HG02970 (cell line): ENCODE data around the gene VSIG1.

Experiments
- ATAC-seq: cut with Tn5 transposase; IDR thresholded peaks from one replicate; pipeline ENCODE4 v1.9.1; 2021; ENCODE audit warnings: mild to moderate bottlenecking, moderate library complexity, moderate number of reproducible peaks; ENCODE audit not compliant: unreplicated experiment, low FRiP score

The VSIG1 gene

DNA sequence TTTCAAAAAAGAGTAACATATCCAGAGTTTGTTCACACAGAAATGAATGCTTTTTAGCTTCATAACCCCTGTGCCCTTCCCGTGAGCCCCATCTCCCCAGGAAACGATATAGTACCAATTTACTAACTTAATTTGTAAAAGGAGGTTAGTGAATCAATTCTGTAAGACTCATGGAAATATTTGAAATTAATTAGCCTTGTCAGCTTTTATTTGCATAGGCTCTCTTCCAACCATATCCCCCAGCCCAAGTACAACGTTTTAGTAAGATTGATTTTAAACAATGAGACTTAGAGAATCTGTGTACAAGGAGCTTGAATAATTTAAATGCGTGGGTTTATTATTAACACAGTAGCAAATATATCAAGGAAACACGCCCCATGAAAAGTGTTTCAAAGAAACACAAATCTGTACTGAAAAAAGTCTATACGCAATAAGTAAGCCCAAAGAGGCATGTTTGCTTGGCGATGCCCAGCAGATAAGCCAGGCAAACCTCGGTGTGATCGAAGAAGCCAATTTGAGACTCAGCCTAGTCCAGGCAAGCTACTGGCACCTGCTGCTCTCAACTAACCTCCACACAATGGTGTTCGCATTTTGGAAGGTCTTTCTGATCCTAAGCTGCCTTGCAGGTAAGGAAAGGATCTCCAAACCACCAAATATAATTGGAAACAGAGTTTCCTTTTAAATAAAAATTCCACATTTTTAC, at the start of gene VSIG1:
Gene VSIG1 (plus strand): TSS at position 512 of the 703 bp plus-strand sequence. CDS start 66 bp downstream, at position 578.
- ATAC-seq: no peak

DNA sequence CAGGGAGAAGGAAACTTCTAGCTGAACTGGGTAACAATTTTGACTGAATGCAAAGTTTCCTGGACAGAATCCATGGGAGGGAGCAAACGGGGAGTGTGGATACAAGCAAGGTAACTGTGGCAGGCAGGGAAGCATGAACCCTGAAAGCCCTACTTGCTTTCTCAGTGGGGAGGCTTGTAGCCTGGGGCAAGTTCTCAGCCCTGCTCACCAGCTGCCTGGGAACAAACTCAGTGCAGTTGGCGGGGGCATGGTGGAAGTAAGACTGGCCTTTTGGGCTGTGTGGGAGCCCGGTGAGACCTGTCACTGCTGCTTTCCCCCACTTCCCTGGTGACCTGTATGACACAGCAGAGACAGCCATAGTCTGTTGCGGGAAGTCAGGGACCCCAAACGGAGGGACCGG, 48.7 kb upstream of the VSIG1 start:
- ATAC-seq: no peak

DNA sequence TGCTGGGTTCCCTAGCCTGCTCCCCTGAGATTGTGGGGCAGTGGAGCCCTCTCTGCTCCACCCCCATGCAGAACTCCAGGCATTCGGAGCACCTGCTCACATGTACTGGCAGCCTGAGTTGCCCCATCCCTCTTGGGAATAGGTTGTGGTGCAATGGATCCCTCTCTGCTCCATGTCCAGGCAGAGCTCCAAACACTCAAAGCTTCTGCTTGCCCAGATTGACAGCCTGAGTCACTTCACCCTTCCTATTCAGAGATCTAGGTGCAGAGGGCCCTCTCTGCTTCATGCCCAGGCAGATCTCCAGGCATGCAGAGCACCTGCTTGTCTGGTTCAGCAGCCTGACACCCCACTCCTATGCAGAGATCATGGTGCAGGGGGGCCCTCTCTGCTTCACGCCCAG, 44.1 kb upstream of the VSIG1 start:
- ATAC-seq: no peak

DNA sequence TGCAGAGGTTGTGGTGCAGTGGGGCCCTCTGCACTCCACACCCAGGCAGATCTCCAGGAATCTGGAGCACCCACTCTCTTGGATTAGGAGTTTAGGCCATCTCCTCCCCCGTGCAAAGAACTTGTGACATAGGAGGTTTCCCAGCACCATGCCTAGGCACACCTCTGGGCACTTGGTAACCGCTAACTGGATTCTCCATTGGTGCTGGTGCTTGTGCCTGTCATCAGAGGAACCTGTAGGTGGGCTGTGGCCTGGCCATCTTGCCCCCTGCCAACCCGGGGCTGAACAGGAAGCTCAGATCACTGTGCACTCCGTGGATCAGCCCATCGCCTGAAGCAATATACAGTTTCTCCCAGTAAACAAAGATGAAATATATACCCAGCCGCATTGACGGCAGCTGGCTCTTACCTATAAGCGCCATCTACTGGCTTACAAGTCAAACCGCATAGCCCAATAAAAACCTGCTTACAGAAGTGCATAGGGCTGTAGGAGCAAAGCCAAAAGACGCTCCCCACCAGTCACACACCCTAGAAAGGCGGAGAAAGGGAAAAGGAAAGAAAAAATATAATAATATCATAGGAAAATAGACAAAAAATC, 43.5 kb upstream of the VSIG1 start:
- ATAC-seq: peak; percentile 90

DNA sequence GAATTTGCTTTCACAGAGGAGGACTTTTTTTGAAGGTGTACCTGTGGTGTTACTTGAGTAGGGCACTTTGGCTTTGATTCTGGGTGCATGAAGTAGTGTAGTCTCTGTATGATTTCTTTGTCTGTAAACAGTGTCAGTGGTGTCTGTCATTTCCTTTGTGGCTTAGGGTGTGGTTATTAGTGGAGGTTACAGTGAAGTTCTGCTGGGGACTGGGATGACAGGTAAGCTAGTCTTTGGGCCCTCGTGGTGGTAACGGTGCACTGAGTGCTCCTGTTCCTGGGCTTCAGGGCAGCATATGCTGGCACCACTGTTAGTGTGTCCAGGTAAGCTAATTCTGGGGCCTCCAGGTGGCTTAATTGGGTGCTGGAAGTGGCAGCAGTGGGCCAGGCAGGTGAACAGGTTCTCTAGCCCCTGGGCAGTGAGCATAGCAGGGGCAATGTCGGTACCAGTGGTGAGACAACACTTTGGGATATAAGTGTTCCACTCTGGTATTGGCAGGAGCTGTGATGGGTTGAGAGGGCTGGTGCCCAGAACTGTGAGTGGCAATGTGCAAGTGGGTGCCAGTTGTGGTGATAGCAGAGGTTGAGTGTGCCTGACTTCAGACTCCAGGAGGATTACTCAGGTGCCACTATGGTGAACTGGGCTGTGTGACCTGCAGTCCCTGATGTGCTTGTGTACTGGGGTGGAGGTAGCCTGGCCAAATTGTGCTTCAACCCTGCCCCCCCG, 26.0 kb upstream of the VSIG1 start:
- ATAC-seq: no peak

DNA sequence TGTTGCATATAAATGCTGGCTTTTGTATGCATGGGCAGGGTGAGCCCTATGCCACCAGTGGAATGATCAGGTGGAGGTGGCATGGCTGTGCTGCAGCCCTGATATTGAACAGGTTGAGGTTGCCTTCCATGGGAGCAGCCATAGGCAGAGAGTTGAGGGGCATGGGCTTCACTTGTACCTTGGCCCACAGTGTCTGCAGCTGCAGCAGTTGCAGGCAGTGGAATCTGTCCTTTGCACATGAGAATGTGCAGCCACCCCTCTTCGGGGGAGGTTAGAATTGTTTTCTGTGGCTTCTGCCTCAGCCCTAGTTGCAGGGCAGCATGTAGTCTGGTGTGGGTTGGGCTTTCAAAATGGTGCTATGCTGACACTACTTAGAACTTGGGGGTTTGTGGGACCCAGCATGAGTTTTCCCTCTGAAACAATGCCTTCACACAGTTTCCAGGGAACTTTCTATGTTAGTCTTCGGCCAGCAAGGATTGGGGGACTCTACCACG, 25.4 kb upstream of the VSIG1 start:
- no peak for ATAC-seq

DNA sequence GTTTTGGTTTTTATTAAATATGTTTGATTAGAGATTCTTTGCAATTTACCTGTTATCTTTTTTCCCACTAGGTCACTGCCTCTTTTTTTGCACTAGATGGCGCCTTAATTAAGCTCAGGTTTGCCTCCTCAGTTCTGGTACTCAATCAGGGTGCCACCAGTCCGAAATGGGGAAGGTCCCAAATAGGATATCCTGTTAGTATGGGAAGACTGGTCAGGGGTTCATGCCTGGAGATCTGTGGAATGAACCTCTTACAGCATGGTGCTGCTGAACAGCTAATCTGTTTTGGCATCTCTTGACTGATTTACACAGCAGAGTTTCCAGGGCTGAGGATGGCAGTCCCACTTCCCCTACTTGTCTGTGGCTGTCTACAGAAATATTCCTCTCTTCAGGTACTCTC, 24.2 kb upstream of the VSIG1 start:
- no peak for ATAC-seq

DNA sequence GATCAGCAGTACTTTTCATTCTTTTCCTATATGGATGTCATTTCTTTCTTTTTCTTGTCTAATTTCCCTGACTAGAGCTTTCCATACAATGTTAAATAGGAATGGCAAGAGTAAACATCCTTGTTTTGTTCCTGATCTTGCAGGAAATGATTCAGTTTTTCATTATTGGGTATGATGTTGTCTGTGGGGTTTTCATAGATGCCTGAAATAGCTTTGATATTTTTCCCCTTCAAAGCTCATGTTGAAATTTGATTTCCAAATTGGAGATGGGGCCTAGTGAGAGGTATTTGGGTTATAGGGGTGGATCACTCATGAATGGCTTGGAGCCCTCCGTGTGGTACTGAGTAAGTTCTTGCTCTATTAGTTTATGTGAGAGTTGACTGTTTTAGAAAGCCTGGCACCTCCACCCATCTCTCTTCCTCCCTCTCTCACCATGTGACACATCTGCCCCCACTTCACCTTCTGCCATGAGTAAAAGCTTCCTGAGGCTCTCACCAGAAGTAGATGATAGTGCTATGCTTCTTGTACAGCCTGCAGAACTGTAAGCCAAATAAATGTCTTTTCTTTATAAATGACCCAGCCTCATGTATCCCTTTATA, 22.3 kb upstream of the VSIG1 start:
- ATAC-seq: no peak

DNA sequence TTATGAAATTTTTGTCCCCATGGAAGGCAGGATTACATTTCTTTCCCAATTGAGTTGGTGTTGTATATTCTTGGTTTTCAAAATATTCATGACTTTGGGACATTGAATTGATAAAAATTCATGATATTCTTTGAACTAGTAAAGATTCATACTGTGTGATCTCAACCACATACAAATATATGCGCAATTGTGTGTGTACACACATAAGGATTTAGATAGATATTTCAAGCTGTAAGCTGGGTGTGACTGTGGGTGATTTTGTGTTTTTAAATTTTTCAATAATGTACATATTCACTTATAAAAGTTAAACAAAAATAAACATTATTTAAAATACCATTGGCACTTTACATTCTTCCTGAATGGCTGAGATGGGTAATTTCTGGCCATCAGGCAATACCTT, 19.5 kb upstream of the VSIG1 start:
- ATAC-seq: no peak

DNA sequence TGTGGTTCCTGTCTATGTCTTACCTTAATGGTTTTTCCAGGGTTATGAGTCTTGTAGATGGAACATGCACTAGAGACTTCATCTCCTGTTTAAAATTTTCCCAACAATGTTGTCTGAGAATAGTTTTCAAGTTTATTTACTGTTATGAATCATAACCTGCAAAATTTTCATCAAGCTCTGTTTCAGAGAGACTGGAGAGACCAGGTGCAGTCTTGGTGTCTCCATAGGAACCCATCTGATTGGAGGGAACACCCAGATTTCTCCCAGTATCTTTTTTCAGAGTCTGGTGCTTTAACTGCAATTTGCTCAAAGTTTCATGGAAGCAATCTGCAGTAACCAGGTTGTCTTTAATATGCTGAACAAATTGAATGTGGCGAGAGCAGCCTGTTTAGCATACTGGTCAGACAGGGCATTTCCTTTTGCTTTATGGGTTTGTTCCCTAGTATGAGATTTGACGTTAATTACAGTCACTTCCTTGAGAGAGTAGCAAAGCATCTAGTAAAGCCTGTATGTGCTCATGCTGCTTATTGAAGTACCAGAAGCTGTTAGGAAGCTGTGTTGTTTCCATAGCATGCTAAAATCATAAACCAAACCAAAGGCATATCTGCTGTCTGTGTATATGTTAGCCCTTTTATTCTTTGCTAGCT, 18.8 kb upstream of the VSIG1 start:
- no peak for ATAC-seq

DNA sequence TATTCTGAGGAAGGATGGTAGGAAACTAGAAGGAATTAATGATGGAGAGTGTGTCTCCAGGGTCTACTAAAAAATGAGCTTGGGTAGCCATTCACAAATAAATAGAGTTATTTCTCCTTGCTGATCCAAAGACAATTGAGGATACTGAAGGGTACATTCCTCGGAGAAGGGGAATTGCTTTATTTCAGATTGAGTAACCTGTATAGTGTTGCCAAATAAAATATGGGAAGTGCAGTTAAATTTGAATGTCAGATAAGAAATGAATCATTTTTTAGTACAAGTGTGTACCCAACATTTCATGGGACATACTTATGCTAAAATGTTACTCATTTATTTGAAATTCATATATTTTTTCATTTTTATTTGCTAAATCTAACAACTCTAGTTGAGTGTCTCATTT, 16.0 kb upstream of the VSIG1 start:
- ATAC-seq: no peak

DNA sequence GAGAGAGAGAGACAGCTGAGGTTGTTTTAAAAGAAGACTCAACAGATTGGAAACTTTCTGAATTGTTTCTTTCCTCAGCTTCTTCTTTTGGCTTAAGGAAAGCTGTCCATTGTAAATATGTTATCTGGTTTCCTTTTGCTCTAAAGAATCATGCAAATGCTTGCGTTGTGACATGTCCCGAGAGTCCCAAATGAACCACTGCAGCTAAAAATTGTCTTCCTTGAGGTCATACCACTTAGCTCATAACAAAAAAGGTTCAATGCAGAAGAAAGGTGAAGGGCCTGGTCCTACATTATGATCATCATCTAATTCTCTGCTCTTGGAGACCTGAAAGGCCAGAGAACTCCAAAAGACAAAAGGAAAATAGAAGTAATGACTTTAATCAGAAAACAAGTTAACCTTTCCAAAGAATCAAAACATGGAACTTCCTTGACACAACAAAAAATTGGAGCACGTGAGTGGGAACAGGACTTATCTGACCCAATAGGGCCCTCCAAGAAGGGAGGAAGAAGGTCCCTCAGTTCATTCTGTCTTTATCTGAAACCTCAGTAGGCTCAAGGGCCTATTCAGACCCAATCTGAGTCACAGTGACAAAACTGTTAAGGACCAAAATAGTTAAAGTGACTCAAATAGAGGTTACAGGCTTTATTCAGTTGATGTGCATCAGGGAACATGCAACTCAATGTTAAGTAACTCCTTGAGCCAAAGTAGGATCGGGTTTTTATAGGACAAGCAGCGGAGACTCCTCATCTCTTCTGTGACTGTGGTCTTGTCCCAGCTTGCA, 14.7 kb upstream of the VSIG1 start:
- no peak for ATAC-seq

DNA sequence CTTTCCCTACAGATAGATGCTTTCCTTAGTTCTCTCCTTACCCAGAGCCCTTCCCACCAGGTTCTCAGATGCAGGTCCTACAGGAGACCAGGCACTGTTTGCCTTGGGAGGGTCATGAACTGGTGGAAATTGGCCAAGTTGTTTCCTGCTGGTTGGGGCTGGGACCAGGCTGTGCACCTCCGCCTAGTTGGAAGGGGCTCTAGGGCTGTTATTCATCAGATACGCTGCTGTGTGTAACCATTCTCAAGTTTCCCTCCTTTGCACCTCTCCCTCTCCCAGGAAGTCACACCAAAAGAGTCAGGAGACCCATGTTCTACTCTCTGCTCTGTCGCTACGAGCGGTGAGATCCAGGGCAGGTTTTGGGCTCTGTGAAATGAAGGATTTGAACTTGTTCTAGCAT, 11.9 kb upstream of the VSIG1 start:
- ATAC-seq: no peak

DNA sequence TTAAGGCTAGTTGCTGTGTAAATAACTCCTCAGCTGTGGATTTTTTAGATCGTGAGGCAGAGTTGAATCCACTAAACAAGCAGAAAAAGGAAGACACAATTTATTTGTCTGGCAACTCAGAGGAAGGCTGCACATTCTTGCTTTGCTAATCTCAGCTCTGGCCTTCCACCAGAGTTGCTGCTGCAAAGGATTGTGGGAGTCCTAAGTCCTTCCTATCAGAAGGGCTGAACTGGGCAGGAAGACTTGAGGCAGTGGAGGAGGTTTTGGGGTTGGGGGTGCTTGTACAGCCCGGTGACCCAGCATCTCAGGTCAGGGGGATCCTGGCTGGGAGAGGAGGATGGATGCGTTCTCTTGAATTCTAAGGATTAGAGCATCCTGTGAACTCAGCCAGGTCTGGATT, 11.0 kb upstream of the VSIG1 start:
- ATAC-seq: no peak

DNA sequence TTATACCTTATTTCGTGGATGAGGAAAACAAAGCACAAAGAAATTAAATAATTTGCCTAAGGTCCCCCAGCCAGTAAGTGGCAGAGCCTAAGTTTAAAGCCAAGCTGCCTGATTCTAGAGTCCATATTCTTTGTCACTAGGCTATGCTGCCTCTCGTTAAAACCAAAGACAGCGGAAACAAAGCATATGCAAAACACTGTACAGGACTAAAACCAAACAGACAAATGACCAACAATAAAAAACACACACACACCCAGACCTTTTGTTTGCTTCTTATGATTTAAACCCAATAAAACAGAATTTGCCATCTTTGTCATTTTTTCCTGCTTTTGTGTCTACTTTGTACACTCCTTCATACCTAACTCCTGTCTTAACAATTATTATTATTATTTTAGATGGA, 10.1 kb upstream of the VSIG1 start:
- ATAC-seq: no peak

DNA sequence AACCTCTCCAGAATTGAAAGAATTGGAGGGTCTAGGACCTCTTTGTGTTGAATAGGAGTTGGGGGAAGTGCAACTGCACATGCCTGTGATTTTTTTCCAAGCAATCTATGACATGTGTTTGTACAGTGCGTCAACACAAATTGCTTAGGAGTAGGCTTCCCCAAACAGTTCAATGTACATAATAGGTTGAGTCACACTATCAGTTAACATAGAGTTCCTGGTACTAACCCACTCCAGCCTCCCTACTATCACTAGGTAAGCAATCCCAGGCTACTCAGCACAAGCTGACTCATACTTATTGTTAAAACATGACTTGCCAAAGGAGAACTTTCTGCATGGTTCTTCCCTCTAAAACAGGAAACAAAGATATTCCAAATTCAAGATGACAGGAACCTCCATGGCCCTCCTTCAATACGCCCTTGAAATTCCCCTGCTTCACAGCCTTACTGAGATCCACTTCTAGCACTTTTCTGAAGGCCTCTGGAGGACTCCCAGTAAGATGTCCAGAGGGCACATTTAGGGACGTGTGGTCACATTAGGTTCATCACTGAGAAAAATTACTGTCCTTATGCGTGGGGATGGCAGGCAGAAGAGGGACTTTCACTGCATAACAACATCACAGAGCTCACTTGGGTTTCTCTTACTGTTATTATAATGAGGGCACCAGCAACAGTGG, 8.4 kb upstream of the VSIG1 start:
- ATAC-seq: no peak

DNA sequence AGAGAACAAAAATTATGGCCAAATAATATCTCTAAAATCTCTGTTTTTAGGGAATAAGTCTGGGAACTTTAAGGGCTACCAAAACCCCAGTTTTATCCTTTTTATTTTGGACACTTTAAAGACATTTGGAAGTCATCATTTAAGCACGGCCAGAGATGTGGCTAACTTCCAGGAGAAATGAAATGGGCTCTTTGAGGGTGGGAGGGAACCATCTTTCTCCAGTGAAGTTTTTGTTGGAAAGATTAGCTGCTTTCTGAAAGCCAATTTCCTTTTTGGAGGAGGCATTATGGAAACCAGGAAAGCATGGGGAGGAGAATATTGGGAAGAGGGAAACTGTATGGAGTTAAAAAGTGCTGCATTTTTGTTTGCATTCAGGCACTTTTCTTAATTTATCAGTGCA, 4.8 kb downstream of the VSIG1 start:
- no peak for ATAC-seq

DNA sequence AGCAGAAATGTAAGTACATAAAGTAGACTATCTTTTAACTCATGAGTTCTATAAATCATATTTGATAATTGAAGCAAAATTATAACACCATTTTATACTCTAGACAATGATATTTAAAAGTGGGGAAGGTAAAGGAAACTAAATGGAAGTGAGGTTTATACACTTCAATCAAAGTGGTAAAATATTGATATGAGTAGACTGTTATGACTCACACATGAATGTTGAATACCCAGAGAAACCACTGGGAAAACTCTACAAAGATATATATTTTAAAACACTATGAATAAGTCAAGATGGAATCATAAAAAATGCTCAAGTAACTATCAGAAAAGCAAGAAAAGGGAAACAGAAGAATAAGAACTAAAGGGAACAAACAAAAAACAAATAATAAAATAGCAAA, 8.4 kb downstream of the VSIG1 start:
- ATAC-seq: no peak

DNA sequence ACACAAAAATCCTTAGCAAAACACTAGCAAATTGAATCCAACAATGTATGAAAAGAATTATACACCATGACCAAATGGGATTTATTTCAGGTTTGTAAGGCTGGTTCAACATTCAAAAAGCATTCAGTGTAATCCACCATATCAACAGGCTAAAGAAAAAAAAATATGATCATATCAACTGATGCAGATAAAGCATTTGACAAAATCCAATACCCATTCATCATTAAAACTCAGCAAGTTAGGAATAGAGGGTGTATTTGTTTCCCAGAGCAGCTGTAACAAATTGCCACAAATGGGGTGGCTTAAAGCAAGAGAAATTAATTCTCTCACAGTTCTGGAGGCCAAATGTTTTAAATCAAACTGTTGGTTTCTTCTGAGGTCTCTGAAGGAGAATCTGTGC, 10.7 kb downstream of the VSIG1 start:
- no peak for ATAC-seq
